Measurements from ENCODE around the gene HENMT1. TPM values are rescaled to one million over a fixed set of nuclear protein-coding genes. Genes with fewer than 3 reads are reported as not detected.
"Not testable (repeated sequence)": the region's sequence is repeated elsewhere in the genome, so short reads cannot be mapped to it uniquely, and the experiment has no call there.

HENMT1 gene
- total RNA-seq, 6 experiments from 2014 or later = 0.18 to 1.2 (median 0.70) TPM

GRCh38 chr1:108703939-108704338 is 43.0 kb upstream of the HENMT1 start:
- Histone ChIP-seq H3K4me3 (no peak overlapping the region), H3K27ac (no peak overlapping the region), H3K36me3 (peaks cover 5 to 18% (median 8%) of the 10 kb centered on the region in 4 donors), H3K4me1 (no peaks in the 10 kb centered on the region), H3K9me3 (no peaks in the 10 kb centered on the region), H3K27me3 (no peaks in the 10 kb centered on the region)
- no peak for DNase-seq
- WGBS (ENCODE audit: insufficient coverage, low coverage, low lambda C conversion rate, missing lambda C conversion rate) = 38% methylated on average over 6 of the region's 6 CpGs
- intact Hi-C loops (cut with DNase I) = no loop called here
- TF ChIP-seq CTCF (IDR thresholded peaks at IDR 0.05) (no peak), POLR2A (IDR thresholded peaks at IDR 0.05) (no peak)
- no peak for ATAC-seq

- intact Hi-C loops (cut with DNase I); H3K4me1 ChIP-seq; H3K27ac ChIP-seq; H3K9me3 ChIP-seq; H3K27me3 ChIP-seq; DNase-seq; ATAC-seq; H3K4me3 ChIP-seq: not testable (repeated sequence)
- WGBS (ENCODE audit: insufficient coverage, low coverage, low lambda C conversion rate, missing lambda C conversion rate) = 90% methylated on average over 5 of the region's 6 CpGs
- H3K36me3 ChIP-seq = peaks cover 7 to 37% (median 17%) of the 10 kb centered on the region in 4 donors
Measured at GRCh38 chr1:108702109-108702508, 41.2 kb upstream of the HENMT1 start.

GRCh38 chr1:108701176-108701849 is 40.4 kb upstream of the HENMT1 start:
- H3K36me3 ChIP-seq = peaks cover 7 to 45% (median 22%) of the 10 kb centered on the region in 4 donors
- intact Hi-C loops (cut with DNase I) = no loop called here
- DNase-seq (no peak), ATAC-seq (no peak)
- no peaks in the 10 kb centered on the region for H3K27me3 ChIP-seq
- TF ChIP-seq POLR2A (IDR thresholded peaks at IDR 0.05) (no peak), CTCF (IDR thresholded peaks at IDR 0.05) (no peak)
- no peaks in the 10 kb centered on the region for H3K9me3 ChIP-seq
- H3K4me3 ChIP-seq = no peak overlapping the region
- WGBS (ENCODE audit: insufficient coverage, low coverage, low lambda C conversion rate, missing lambda C conversion rate) = 85% methylated on average over 5 of the region's 5 CpGs
- H3K4me1 ChIP-seq = no peaks in the 10 kb centered on the region
- H3K27ac ChIP-seq = no peak overlapping the region

- H3K4me3 ChIP-seq = no peak overlapping the region
- H3K27ac ChIP-seq = peak overlapping the region in 1 of 3 donors; percentile 2
- ATAC-seq = peak in 2 of 4 donors; percentile 21 to 36
- H3K4me1 ChIP-seq = peaks cover 0 to 9% (median 1%) of the 10 kb centered on the region in 4 donors
- no peak for TF ChIP-seq CTCF (IDR thresholded peaks at IDR 0.05)
- TF ChIP-seq POLR2A (IDR thresholded peaks at IDR 0.05) = no peak
- intact Hi-C loops (cut with DNase I) = no loop called here
- WGBS (ENCODE audit: insufficient coverage, low coverage, low lambda C conversion rate, missing lambda C conversion rate) = 70% methylated on average over 21 of the region's 22 CpGs
- no peaks in the 10 kb centered on the region for H3K9me3 ChIP-seq
- no peak for DNase-seq
- H3K27me3 ChIP-seq = no peaks in the 10 kb centered on the region
- peaks cover 7 to 53% (median 25%) of the 10 kb centered on the region in 4 donors for H3K36me3 ChIP-seq
Measured at GRCh38 chr1:108699375-108700332, 38.8 kb upstream of the HENMT1 start.

GRCh38 chr1:108695535-108695934 is 34.6 kb upstream of the HENMT1 start:
- H3K9me3 ChIP-seq = no peaks in the 10 kb centered on the region
- WGBS (ENCODE audit: insufficient coverage, low coverage, low lambda C conversion rate, missing lambda C conversion rate) = 44% methylated on average over 5 of the region's 5 CpGs
- intact Hi-C loops (cut with DNase I) = no loop called here
- DNase-seq (no peak), ATAC-seq (no peak)
- H3K4me3 ChIP-seq = no peak overlapping the region
- H3K36me3 ChIP-seq = peaks cover 7 to 50% (median 25%) of the 10 kb centered on the region in 4 donors
- H3K4me1 ChIP-seq = peaks cover 0 to 26% (median 7%) of the 10 kb centered on the region in 4 donors
- no peak overlapping the region for H3K27ac ChIP-seq
- TF ChIP-seq POLR2A (IDR thresholded peaks at IDR 0.05) = no peak
- TF ChIP-seq CTCF (IDR thresholded peaks at IDR 0.05) = no peak
- H3K27me3 ChIP-seq = no peaks in the 10 kb centered on the region
